ENCODE measurements around the gene HOOK2.

The HOOK2 gene

DNA sequence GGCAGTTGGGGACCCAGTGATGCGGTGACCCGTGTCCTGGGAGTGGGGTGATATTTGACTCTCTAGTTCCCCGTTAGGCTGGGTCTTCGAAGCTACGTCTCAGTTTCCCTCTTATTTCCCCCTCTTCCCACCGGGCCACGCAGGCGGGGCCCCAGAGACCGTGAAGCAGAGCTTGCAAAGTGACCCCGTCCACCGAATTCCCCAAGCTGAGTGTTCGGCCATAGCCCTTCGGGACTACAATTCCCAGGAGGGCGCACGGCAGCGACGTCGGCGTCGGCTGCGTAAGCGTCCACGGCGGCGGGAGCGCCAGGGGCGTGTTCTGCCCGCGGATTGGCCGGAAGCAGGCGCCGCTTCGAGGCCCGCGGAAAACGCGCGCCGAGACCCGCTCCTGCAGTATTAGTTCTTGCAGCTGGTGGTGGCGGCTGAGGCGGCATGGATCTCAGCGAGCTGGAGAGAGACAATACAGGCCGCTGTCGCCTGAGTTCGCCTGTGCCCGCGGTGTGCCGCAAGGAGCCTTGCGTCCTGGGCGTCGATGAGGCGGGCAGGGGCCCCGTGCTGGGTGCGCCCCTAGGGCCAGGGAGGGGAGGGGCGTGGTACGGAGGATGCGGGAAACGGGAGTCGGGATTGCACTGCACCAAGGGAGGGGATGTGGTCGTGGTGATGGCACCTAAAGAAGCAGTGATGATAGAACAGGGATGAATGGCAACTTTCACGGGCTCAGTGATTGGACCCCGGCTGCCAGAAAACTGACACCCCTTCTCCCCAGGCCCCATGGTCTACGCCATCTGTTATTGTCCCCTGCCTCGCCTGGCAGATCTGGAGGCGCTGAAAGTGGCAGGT is 31.1 kb upstream of the HOOK2 start, which contains the start of gene RNASEH2A:
Gene RNASEH2A, plus strand, starts transcription at position 343 of the 840 bp plus-strand sequence. Its CDS starts 90 bp downstream, at position 433.
- Histone ChIP-seq H3K4me1 (ENCODE audit: insufficient read depth, poor library complexity, severe bottlenecking) (peaks cover 3% of the 10 kb centered on the region), H3K9me3 (ENCODE audit: severe bottlenecking) (no peaks in the 10 kb centered on the region), H3K27ac (ENCODE audit: poor library complexity, severe bottlenecking) (peak within 1 kb of the TSS; percentile 43), H3K36me3 (ENCODE audit: low read depth) (peaks cover 45% of the 10 kb centered on the region), H3K4me3 (ENCODE audit: severe bottlenecking) (peak within 1 kb of the TSS; percentile 66), H3K27me3 (ENCODE audit: insufficient read depth, poor library complexity, severe bottlenecking) (no peaks in the 10 kb centered on the region)
- ATAC-seq (ENCODE audit: low read depth), result peak; percentile 90
- DNase-seq (ENCODE audit: low spot score), result peak; percentile 89
- TF ChIP-seq, protein P1, sequence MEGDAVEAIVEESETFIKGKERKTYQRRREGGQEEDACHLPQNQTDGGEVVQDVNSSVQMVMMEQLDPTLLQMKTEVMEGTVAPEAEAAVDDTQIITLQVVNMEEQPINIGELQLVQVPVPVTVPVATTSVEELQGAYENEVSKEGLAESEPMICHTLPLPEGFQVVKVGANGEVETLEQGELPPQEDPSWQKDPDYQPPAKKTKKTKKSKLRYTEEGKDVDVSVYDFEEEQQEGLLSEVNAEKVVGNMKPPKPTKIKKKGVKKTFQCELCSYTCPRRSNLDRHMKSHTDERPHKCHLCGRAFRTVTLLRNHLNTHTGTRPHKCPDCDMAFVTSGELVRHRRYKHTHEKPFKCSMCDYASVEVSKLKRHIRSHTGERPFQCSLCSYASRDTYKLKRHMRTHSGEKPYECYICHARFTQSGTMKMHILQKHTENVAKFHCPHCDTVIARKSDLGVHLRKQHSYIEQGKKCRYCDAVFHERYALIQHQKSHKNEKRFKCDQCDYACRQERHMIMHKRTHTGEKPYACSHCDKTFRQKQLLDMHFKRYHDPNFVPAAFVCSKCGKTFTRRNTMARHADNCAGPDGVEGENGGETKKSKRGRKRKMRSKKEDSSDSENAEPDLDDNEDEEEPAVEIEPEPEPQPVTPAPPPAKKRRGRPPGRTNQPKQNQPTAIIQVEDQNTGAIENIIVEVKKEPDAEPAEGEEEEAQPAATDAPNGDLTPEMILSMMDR (IDR thresholded peaks at IDR 0.05; ENCODE audit: poor library complexity, severe bottlenecking), result no peak

DNA sequence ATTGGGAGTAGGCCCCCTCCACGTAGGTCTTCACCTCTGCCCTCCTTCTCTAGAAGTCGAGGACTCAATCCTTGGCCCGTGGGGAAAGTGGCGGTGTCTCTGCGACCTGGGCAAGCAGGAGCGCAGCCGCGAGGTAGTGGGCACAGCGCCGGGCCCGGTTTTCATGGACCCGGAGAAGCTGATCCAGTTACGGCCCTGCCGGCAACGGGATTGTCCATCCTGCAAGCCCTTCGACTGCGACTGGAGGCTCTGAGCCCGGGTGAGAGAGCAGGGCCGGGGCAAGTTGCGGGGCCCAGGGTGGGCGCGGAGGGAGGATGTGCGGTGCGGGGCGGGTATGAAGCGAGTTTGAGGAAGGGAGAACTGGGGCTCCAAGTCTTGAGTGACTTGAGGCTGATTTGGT is 28.7 kb upstream of the HOOK2 start:
- no peak for DNase-seq (ENCODE audit: low spot score)

DNA sequence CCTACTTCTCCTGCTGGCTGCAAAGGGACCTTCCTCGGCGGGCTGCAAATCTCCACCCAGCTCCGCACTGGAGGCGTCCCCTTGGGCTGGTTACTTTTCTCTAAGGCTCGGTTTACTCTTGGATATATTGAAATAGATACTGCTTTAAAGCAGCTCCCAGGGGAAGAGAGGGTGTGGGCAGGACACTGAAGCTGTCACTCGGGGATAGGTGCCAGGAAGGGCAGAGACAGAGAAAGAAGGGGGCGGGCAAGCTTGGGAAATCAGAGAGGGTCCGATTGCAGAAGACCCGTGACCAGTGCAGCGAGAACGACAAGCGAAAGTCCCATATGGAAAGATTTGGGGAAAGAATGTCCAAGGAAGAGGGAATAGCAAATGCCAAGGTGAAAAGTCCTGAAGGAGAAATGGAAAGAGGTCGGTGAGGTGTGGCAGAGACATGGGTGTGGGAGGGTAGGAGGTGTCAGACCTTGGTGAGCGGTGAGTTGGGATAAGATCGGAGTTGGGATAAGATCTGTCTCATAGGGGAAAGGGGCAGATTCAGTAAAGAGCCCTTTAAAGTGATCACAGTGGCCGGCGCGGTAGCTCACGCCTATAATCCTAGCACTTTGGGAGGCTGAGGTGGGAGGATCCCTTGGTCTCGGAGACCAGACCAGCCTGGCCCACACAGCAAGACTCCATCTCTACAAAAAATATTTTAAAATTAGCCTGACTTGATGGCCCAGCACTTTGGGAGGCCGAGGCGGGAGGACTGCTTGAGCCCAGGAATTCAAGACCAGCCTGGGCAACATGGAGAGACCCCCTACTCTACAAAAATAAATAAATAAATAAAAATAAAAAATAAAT is 27.1 kb upstream of the HOOK2 start:
- no peak; the same call in 2 of the 3 replicates for ATAC-seq (ENCODE audit: low read depth)
- Histone ChIP-seq H3K27me3 (ENCODE audit: insufficient read depth, poor library complexity, severe bottlenecking) (no peaks in the 10 kb centered on the region), H3K27ac (ENCODE audit: poor library complexity, severe bottlenecking) (peak overlapping the region; percentile 60), H3K4me1 (ENCODE audit: insufficient read depth, poor library complexity, severe bottlenecking) (peaks cover 3% of the 10 kb centered on the region), H3K4me3 (ENCODE audit: severe bottlenecking) (peak overlapping the region; percentile 72), H3K36me3 (ENCODE audit: low read depth) (peaks cover 24% of the 10 kb centered on the region), H3K9me3 (ENCODE audit: severe bottlenecking) (no peaks in the 10 kb centered on the region)
- no peak for DNase-seq (ENCODE audit: low spot score)
- TF ChIP-seq, protein P1 (IDR thresholded peaks at IDR 0.05; ENCODE audit: poor library complexity, severe bottlenecking), result no peak

More for the DNA sequence above, 28.7 kb upstream of the HOOK2 start:
- TF ChIP-seq, protein P1 (IDR thresholded peaks at IDR 0.05; ENCODE audit: poor library complexity, severe bottlenecking), result no peak
- H3K4me3 ChIP-seq (ENCODE audit: severe bottlenecking), result no peak overlapping the region
- no peaks in the 10 kb centered on the region for H3K27me3 ChIP-seq (ENCODE audit: insufficient read depth, poor library complexity, severe bottlenecking)
- no peak overlapping the region for H3K27ac ChIP-seq (ENCODE audit: poor library complexity, severe bottlenecking)
- peaks cover 3% of the 10 kb centered on the region for H3K4me1 ChIP-seq (ENCODE audit: insufficient read depth, poor library complexity, severe bottlenecking)
- no peak for ATAC-seq (ENCODE audit: low read depth)
- H3K9me3 ChIP-seq (ENCODE audit: severe bottlenecking), result no peaks in the 10 kb centered on the region
- H3K36me3 ChIP-seq (ENCODE audit: low read depth), result peaks cover 37% of the 10 kb centered on the region

DNA sequence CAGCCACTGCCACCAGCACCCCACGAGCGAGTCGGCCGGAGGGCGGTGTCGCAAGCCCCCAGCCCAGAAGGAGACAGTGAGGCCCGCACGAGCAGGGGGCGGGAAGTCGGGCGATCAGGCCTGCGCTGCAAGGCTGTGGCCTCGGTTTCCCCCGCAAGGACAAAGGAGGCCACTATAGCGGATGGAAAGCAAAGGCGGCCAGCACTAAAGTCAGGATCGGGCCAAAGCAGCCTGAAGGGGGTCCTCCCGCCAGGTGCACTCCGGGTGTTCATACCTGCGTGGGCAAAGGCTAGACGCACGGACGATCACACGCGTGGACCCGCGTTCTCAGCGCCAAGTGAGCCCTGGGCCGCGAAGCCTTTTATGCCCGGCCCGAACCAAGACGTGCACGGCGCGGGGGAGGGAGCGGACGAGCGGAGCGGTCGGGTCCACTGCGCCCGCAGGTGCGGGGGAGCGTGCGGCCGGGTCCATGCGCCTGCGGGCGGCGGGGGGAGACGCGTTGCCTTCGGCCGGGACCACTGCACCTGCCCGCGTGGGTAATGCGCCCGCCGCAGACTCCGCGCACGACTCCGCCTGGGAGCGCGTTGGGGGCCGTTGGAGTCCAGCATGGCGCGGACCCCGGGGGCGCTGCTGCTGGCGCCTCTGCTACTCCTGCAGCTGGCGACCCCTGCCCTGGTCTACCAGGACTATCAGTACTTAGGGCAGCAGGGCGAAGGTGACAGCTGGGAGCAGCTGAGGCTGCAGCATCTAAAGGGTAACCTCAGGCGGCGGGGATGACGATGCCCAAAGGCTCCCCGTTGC is 26.3 kb upstream of the HOOK2 start, which contains the start of the genes PRDX2 and THSD8:
Gene PRDX2, minus strand, starts transcription at position 335 of the 801 bp plus-strand sequence. CDS start 539 bp downstream, outside the sequence.
Gene THSD8, plus strand, starts transcription at position 604 of the 801 bp plus-strand sequence. Its CDS starts 3 bp downstream, at position 607.
- H3K9me3 ChIP-seq (ENCODE audit: severe bottlenecking), result no peaks in the 10 kb centered on the region
- TF ChIP-seq, protein P1 (IDR thresholded peaks at IDR 0.05; ENCODE audit: poor library complexity, severe bottlenecking), result no peak
- no peaks in the 10 kb centered on the region for H3K4me1 ChIP-seq (ENCODE audit: insufficient read depth, poor library complexity, severe bottlenecking)
- peak within 1 kb of the TSS; percentile 72 for H3K4me3 ChIP-seq (ENCODE audit: severe bottlenecking)
- peak; percentile 71 for ATAC-seq (ENCODE audit: low read depth)
- no peaks in the 10 kb centered on the region for H3K27me3 ChIP-seq (ENCODE audit: insufficient read depth, poor library complexity, severe bottlenecking)
- peaks cover 19% of the 10 kb centered on the region for H3K36me3 ChIP-seq (ENCODE audit: low read depth)
- DNase-seq (ENCODE audit: low spot score), result peak; percentile 82
- peak within 1 kb of the TSS; percentile 60 for H3K27ac ChIP-seq (ENCODE audit: poor library complexity, severe bottlenecking)

All from RWPE2 (cell line).